Umbilical cord (tissue), 2 donors: ENCODE data around the gene BIRC2. TPM values are rescaled to one million over a fixed set of nuclear protein-coding genes. Genes with fewer than 3 reads are reported as not detected.
"Not testable (repeated sequence)": the region's sequence is repeated elsewhere in the genome, so short reads cannot be mapped to it uniquely, and the experiment has no call there.

Experiments
- DNase-seq: peaks from one replicate; pipeline ENCODE4 v3.0.0-alpha.2; 2015; ENCODE audit warnings: low spot score
- total RNA-seq: library from RNA; depleted of rRNA; stranded (reverse); fragments of >200 nt; gene quantifications from one replicate; pipeline ENCODE4 v1.2.3, GENCODE V29; 2014; ENCODE audit warnings: low replicate concordance; ENCODE audit not compliant: insufficient read depth

The BIRC2 gene
- total RNA-seq, 1 donor from 2014 or later, result 80.4 TPM

DNA sequence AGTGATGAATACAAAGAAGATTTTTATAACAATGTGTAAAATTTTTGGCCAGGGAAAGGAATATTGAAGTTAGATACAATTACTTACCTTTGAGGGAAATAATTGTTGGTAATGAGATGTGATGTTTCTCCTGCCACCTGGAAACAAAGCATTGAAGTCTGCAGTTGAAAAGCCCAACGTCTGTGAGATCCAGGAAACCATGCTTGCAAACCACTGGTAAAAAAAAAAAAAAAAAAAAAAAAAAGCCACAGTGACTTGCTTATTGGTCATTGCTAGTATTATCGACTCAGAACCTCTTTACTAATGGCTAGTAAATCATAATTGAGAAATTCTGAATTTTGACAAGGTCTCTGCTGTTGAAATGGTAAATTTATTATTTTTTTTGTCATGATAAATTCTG lies 24.5 kb upstream of the BIRC2 start:
- DNase-seq, result no peak

DNA sequence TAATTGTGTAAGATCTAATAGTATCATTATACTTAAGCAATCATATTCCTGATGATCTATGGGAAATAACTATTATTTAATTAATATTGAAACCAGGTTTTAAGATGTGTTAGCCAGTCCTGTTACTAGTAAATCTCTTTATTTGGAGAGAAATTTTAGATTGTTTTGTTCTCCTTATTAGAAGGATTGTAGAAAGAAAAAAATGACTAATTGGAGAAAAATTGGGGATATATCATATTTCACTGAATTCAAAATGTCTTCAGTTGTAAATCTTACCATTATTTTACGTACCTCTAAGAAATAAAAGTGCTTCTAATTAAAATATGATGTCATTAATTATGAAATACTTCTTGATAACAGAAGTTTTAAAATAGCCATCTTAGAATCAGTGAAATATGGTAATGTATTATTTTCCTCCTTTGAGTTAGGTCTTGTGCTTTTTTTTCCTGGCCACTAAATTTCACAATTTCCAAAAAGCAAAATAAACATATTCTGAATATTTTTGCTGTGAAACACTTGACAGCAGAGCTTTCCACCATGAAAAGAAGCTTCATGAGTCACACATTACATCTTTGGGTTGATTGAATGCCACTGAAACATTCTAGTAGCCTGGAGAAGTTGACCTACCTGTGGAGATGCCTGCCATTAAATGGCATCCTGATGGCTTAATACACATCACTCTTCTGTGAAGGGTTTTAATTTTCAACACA lies 23.3 kb upstream of the BIRC2 start:
- DNase-seq, result no peak

DNA sequence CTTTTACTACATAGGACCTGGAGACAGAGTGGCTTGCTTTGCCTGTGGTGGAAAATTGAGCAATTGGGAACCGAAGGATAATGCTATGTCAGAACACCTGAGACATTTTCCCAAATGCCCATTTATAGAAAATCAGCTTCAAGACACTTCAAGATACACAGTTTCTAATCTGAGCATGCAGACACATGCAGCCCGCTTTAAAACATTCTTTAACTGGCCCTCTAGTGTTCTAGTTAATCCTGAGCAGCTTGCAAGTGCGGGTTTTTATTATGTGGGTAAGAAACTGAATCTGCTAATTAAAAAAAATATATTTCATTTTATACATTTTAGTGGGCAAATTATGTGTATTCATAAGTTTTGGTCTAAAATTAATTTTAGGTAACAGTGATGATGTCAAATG lies 21.9 kb upstream of the BIRC2 start:
- no peak for DNase-seq

DNA sequence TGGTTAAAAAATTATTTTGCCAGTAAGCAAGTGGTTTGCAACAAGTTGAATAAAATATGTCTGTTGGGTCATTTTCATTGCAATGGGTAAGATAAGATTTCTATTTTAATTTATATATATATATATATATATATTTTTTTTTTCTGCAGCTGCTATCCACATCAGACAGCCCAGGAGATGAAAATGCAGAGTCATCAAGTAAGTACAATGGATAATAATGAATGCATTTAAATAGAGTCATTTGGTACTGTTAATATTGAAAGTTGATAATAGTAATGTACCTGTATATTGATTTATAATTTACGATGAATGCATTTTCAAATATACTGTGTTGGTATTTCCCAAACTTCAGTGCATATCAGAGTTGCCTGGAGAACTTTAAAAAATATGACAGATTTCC lies 18.3 kb upstream of the BIRC2 start:
- no peak for DNase-seq

DNA sequence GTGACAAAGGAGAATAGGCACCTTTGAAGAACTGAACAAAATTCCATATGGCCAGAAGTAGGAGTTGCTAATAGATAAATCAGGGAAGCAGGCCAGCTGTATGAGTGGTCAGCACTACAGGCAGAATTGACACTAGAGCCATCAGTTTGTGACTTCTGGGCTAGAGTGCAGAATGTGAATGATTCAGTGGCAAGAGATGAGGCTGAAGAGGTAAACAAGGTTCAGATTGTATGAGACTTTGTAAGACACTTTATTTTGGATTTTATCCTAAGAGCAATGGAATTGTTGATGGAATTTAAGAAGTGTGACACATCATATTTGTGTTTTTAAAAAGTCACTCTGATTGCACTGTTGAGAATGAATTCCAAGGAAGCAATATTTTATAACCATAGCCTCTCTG lies 16.8 kb upstream of the BIRC2 start:
- DNase-seq, result no peak

DNA sequence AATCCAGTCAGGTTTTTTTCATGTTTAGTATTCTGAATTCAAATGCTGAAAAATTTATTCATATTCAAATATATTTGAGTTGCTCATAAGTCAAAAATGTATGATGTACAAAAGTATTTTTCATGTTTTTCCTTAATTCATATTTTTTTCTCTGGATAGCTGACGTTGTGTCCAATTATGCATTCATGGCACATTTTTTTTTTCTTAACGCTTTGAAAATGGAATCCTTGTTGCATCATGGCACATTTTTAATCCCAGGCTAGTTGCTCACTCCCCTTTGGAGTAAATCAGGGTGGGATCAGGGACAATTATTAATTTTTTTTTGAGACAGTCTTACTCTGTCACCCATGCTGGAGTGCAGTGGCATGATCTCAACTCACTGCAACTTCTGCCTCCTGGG lies 15.7 kb upstream of the BIRC2 start:
- DNase-seq, result no peak

DNA sequence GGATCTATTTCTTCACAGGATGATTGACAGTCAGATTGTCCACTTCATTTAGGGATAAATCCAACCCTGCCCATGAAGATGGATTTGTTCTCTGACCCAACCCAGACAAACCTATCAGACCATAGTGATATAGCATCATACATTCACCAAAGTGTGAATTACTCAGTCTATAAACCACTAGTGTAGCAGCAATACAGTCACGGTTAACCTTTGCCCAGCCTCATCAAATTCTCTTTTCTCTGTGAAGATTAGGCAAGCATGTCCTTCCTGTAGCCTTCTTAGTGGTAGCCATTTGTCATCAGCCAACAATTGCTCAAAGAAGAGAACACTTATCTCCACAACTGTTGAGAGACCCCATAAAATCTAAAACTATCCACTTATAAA lies 14.4 kb upstream of the BIRC2 start:
- DNase-seq, result no peak

DNA sequence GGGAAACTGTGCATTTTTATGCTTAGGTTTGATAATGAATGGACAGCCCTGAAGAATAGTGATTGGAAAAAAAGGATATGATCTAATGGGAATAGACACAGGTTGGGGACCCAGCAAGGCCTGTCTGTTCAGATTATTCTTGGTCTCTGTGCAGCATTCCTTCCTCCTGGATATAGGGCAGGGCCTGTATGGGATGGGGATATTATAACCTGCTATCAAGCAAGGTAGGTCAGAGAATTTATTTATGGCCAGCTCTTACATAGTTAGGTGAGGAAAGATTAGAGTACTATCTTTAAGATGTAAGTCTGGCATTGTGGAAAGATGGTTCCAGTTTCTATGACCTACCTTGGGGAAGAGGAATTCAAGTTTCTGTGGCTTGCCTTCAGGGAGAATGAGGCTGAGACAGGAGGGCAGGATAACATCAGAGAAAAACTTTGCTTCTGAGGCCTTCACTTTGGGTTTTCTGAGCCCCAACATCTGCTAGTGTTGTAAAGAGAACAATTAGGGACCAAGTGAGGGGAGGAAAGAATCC lies 8.5 kb upstream of the BIRC2 start:
- DNase-seq, result no peak

DNA sequence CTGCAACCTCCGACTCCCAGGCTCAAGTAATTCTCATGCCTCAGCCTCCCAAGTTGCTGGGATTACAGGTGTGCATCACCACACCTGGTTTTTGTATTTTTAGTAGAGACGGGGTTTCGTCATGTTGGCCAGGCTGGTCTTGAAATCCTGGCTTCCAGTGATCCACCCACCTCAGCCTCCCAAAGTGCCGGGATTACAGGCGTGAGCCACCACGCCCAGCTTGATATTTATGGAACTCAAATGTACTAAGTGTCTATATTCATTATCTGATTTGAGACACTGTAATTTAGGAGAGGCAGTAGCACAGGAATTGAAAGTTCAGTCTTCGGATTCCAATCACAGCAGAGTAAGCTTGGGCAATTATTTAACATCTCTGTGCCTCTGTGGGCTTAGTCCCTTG lies 5.7 kb upstream of the BIRC2 start:
- not testable (repeated sequence) for DNase-seq

DNA sequence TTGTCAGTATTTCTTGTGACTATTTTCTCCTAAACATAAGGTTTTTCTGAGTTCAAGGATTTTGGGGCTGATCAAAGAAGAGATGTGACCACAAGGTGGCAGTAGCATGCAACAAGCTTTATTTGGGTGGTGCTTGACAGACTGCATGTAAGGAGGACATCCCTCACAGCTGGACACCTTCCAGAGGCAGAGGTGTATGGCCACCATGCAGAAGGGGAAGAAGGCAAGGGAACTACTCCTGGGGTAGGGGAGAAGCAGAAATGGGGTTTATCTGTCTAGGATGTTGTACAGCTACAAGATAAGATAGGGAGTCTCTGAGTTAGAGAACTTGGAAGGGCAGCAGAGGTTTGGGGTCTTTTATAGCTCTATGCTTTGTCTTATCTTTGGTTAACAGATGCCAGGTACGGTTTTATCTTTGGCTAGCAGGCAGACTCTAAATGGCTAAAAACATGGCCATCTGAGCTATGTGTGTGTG lies 5.1 kb upstream of the BIRC2 start:
- peak; percentile 86 for DNase-seq

DNA sequence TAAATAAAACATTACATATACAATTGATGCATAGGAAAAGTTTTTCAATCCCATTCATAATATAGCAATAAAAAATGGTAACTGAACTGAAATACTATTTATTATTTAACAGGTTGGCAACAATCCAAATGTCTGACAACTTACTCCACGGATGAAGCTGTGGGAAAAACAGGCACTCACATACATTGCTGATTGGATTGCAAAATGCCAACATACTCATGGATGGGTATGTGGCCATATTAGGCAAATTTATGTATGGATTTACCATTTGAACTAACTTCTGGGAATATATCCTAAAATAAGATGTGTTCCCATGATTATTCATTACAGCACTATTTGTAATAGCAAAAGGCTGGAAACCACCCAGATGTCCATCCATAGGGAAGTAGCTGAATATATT lies 3.2 kb upstream of the BIRC2 start:
- DNase-seq, result no peak

DNA sequence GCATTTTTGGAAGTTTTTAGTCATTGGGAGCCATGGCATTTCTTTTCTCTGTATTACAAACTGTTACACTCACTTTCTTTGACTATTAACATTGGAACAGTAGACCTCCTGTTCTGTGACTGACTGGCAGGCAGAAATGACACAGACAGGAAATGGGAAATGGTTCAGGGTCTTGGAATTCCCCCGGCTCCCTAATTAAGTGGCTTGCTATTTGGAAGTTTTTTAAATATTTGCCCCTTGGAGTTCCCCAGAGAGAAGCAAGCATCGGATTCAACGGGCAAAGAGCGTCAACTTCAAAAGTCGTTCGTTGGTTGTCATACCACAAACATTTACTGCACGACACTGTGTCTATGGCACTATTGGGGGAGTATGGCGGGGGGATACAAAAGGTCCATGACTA lies 1.1 kb upstream of the BIRC2 start:
- DNase-seq, result peak; percentile 47

DNA sequence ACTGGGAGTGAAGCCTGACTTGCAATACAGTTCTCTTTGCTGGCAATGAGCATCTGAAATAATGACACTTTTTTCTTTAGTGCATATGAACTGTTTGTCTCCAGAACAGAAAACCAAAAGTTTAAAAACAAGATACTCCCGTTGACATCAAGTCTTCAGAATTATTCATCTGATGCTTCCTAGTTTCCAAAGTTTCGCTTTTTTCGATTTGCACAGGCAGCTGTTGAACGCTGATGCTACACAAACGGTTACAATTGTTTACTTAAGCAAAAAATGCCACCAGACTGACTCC lies 612 bp upstream of the BIRC2 start:
- DNase-seq, result no peak

DNA sequence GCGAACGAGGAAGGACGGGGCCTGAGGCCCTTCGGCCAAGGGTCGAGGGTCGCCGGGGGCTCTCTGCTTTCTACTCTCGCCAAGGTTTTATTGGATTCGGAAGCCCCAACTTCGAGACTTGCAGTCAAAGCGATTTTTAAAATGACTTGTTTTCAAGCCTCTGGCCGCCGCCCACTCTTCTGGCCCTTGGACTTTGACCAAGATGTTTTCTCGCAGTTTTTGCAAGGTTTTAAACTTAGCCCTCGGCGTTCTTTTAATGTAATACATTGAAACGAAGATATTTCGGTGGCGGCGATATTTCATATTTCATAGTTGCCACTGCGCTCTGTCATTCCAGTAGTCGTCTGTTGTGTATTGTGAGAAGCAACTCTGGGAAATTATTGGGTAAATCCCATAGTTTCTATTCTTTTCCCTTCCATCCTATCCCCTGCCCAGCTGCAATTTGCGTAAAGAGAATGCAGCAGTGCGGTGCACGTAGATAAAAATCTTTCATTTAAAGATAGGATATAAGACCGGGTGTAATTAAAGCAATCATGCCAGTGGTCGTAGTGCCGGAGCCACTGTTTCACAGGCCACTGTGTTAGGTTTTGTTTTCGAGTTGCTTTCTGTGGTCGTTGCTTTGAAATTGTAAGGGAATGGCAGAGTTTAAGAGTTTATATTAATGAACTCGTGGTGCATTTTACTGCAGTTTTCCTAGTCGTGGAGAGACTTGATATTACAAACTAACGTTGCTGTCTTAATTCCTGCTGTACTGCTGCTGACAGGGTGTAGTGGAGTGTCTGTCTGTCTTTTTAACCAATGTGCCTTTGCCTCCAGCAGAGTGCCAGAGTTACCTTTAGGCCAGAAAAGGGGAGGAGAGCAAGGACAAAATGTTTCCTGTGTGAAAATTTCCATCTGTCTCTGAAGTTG lies 702 bp downstream of the BIRC2 start:
- peak; percentile 50 for DNase-seq

DNA sequence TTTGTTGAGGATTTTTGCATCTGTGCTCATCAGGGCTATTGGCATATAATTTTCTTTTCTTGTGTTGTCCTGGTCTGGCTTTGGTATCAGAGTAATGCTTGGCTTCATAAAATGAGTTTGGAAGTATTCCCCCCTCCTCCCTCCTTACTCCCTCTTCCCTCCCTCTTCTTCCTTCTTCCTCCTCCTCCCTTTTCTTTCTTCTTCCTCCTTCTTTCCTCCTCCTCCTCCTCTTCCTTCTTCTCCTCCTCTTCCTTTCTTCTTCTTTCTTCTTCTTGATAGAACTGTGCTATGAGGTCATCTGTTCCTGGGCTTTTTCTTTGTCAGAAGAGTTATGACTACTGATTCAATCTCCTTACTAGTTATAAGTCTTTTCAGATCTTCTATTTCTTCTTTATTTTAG lies 10.1 kb downstream of the BIRC2 start:
- DNase-seq, result no peak

DNA sequence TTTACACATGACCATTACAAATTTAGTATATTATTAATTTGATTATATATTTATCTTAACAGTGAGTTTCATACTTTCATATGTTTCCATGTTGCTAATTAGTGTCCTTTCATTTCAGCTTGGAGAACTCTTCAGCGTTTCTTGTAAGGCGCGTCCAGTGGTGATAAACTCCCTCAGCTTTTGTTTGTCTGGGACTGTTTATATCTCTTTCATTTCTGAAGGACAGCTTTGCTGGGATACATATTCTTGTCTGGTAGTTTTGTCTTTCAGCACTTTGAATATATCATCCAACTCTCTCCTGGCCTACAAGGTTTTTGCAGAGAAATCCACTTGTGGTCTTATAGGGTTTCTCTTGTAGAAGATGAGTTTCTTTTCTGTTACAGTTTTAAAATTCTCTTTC lies 12.4 kb downstream of the BIRC2 start:
- DNase-seq, result no peak

DNA sequence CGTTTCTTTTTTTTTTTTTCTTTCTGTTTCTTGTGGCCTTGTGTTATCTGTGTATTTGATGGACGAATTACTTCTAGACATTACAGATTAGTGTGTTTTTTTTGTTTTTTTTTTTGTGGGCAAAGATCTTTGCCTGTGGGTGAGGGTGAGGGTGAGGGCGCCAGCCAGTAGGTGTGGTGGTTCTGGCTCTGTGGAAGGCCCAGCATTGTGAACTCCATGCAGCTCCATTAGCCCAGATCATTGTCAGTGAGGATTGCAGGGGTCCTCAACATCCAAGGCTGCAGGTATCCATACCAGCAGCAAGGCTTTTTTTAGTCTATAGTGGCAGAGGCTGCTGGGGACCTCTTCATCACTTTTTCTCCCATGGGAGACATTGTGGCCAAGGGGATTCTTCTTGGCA lies 13.7 kb downstream of the BIRC2 start:
- no peak for DNase-seq

DNA sequence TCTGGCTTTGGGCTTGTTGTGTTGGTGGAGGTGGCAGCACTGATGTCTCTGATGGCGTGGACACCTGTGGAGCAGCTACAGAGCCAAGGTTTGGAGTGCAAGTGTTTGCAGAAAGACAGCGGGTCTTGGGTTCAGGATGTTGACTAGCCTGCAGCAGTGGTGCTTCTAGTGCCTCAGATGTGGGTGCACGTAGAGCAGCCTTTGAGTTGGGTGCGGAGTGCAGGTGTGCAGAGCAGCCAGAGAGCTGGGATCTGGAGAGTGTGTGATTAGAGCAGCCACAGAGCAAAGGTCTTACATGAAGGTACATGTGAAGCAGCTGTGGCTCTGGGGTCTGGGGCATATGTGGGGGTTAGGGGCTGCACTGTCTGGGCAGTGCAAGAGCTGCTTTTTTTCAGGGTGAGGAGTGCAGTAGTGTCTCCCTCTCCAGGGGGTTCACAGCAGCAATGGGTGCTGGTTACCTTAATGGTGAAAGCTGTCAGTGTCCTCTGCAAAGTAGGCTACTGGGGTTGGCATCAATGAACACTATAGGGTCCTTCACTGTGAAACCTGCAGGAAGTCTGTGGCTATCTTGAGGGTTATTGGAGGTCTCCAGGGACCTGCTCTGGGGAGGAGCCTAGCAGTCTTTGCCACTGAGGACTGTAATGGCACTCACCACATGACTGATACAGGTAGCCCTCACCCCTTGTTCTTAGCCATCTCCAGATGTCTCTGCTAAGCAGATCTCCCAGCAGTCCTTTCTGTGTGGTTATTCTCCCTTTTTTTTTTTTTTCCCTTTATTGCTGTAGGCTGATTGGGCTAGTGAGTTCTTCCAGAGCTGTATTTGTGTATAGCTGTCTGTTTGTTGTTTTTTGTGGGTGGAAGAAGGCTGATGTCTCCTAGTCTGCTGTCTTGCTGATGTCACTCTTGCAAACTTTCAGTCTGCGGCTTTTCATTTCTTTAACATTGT lies 14.3 kb downstream of the BIRC2 start:
- no peak for DNase-seq

DNA sequence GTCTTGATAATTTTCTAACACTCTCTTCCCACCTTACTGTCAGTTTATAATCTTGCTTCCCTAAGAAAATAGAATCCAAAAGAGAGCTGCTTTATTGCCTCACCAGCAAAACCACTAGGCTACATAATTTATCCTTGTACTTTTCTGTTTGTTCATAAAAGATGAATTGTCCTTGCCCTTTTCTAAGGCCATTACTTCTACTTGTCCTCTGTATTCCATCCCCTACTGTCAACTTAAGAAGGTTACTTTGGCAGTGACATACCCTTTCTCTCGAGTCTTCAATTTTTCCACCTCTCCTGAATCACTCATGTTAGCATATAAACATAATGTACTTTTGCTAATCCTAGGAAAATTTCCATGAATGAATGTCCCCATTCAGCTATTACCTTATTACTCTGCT lies 18.0 kb downstream of the BIRC2 start:
- no peak for DNase-seq

DNA sequence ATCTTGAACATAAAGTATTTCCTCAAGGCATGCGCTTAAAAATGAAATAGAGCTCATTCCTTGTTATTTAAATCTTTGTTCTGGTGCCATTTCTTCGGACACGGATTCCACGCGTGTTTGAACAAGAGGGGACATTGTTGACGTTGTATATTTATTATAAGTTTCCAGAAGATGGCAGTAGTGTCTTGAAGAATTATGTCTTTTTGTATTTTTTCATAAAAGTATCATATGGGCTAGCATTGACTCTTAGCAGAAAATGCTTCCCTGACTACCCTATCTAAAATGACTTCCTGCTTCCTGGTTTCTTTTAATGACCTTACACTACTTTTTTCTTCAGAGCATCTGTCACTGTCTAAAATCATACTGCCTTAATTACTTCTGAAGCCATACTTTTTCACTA lies 20.4 kb downstream of the BIRC2 start:
- DNase-seq, result peak; percentile 34

DNA sequence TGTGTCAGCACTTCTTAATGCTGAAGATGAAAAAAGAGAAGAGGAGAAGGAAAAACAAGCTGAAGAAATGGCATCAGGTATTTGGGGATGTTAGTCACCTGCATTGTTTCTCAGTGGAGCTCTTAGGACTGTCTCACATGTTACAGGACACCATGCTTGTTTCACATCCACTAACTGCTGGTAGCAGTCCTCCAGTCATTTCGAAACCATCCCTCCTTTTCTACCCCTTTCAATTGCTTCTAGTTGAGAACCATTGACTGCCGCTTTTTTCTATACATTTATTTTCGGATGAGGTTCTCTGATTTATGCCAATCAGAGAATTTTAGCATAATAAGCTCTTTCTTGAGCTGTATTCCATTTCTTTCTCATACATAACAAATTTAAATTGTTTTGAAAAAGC lies 21.5 kb downstream of the BIRC2 start:
- DNase-seq, result no peak
